ENCODE data around the gene ERBB4.

GRCh38 chr2:212001325-212001724 is 537.3 kb downstream of the ERBB4 start:
- no peak for TF ChIP-seq CTCF (conservative IDR thresholded peaks at IDR 0.05; ENCODE audit: low read depth, low read length)
- TF ChIP-seq EZH2 (IDR thresholded peaks at IDR 0.05; ENCODE audit: borderline replicate concordance, low read depth, low read length, poor library complexity, severe bottlenecking): no peak
